ENCODE data around the gene P2RX6. TPM values are rescaled to one million over a fixed set of nuclear protein-coding genes. Genes with fewer than 3 reads are reported as not detected.

P2RX6 gene
- total and polyA plus RNA-seq, 4 donors: 0.05 to 0.59 (median 0.33) TPM

DNA sequence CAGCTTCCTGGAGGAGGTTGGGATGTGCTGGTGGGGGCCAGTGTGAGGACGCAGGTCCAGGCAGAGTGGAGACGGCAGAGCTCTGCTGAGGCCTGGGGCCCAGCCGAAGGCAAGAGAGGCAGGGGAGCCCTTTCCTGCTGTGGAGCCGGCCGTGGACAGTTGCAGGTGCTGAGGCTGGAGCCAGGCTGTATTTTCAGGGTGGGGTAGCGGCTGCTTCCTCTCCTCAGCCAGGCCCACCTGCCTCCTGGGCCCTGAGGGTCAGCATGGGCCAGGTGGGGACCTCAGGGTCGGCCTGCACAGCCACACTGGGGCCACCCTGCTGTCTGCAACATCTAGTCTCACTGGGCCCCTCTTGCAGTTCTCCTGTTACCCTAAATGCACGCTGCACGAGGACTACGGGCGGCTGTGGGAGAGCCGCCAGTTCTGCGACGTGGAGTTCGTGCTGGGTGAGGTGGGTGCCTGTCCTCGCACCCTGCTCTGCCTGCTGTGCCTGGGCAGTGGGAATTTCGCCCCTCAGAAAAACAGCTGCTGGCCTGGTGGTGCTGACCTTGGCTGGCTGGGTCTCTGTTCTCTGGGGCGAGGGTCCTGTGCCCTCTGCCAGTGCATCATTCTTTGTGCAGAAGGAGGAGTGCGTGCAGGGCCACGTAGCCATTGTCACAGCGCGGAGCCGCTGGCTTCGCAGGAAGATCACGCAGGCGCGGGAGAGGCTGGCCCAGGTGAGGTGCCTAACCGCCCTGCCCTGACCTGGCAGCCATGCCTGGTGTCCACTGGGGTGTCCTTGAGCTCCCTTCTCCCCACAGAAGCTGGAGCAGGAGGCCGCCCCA lies 21.4 kb upstream of the P2RX6 start:
- no peaks in the 10 kb centered on the region for H3K4me1 ChIP-seq (ENCODE audit: control insufficient read depth in 4 of 4, insufficient read depth in 4 of 4, low read length in 3 of 4)
- TF ChIP-seq, protein P1, sequence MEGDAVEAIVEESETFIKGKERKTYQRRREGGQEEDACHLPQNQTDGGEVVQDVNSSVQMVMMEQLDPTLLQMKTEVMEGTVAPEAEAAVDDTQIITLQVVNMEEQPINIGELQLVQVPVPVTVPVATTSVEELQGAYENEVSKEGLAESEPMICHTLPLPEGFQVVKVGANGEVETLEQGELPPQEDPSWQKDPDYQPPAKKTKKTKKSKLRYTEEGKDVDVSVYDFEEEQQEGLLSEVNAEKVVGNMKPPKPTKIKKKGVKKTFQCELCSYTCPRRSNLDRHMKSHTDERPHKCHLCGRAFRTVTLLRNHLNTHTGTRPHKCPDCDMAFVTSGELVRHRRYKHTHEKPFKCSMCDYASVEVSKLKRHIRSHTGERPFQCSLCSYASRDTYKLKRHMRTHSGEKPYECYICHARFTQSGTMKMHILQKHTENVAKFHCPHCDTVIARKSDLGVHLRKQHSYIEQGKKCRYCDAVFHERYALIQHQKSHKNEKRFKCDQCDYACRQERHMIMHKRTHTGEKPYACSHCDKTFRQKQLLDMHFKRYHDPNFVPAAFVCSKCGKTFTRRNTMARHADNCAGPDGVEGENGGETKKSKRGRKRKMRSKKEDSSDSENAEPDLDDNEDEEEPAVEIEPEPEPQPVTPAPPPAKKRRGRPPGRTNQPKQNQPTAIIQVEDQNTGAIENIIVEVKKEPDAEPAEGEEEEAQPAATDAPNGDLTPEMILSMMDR (IDR thresholded peaks at IDR 0.05; ENCODE audit: low read depth, low read length, missing input control): no peak
- TF ChIP-seq HNF4G (IDR thresholded peaks at IDR 0.05) (no peak), FOXA2 (IDR thresholded peaks at IDR 0.05) (no peak), TAF1 (conservative IDR thresholded peaks at IDR 0.05) (no peak), HNF4A (conservative IDR thresholded peaks at IDR 0.05) (no peak), EGR1 (IDR thresholded peaks at IDR 0.05; ENCODE audit: low read depth in 2 of 2) (no peak), SP1 (IDR thresholded peaks at IDR 0.05) (no peak), RXRA (IDR thresholded peaks at IDR 0.05) (no peak), JUND (IDR thresholded peaks at IDR 0.05) (no peak), NR2F2 (IDR thresholded peaks at IDR 0.05) (no peak)
- TF ChIP-seq, protein P2, sequence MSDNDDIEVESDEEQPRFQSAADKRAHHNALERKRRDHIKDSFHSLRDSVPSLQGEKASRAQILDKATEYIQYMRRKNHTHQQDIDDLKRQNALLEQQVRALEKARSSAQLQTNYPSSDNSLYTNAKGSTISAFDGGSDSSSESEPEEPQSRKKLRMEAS (IDR thresholded peaks at IDR 0.05): no peak
- TF ChIP-seq, protein P3, sequence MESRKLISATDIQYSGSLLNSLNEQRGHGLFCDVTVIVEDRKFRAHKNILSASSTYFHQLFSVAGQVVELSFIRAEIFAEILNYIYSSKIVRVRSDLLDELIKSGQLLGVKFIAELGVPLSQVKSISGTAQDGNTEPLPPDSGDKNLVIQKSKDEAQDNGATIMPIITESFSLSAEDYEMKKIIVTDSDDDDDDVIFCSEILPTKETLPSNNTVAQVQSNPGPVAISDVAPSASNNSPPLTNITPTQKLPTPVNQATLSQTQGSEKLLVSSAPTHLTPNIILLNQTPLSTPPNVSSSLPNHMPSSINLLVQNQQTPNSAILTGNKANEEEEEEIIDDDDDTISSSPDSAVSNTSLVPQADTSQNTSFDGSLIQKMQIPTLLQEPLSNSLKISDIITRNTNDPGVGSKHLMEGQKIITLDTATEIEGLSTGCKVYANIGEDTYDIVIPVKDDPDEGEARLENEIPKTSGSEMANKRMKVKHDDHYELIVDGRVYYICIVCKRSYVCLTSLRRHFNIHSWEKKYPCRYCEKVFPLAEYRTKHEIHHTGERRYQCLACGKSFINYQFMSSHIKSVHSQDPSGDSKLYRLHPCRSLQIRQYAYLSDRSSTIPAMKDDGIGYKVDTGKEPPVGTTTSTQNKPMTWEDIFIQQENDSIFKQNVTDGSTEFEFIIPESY (IDR thresholded peaks at IDR 0.05): no peak
- TF ChIP-seq, protein P4, sequence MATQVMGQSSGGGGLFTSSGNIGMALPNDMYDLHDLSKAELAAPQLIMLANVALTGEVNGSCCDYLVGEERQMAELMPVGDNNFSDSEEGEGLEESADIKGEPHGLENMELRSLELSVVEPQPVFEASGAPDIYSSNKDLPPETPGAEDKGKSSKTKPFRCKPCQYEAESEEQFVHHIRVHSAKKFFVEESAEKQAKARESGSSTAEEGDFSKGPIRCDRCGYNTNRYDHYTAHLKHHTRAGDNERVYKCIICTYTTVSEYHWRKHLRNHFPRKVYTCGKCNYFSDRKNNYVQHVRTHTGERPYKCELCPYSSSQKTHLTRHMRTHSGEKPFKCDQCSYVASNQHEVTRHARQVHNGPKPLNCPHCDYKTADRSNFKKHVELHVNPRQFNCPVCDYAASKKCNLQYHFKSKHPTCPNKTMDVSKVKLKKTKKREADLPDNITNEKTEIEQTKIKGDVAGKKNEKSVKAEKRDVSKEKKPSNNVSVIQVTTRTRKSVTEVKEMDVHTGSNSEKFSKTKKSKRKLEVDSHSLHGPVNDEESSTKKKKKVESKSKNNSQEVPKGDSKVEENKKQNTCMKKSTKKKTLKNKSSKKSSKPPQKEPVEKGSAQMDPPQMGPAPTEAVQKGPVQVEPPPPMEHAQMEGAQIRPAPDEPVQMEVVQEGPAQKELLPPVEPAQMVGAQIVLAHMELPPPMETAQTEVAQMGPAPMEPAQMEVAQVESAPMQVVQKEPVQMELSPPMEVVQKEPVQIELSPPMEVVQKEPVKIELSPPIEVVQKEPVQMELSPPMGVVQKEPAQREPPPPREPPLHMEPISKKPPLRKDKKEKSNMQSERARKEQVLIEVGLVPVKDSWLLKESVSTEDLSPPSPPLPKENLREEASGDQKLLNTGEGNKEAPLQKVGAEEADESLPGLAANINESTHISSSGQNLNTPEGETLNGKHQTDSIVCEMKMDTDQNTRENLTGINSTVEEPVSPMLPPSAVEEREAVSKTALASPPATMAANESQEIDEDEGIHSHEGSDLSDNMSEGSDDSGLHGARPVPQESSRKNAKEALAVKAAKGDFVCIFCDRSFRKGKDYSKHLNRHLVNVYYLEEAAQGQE (IDR thresholded peaks at IDR 0.05): no peak
- TF ChIP-seq, protein P5, sequence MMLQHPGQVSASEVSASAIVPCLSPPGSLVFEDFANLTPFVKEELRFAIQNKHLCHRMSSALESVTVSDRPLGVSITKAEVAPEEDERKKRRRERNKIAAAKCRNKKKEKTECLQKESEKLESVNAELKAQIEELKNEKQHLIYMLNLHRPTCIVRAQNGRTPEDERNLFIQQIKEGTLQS (IDR thresholded peaks at IDR 0.05): no peak
- no peak for DNase-seq (ENCODE audit: low spot score)
- H3K9ac ChIP-seq (ENCODE audit: low read depth in 1 of 2, low read length in 2 of 2): no peak overlapping the region
- 96% methylated on average over 29 of the region's 29 CpGs for WGBS
- H3K9me3 ChIP-seq (ENCODE audit: control insufficient read depth in 4 of 4, low read length in 3 of 4): no peaks in the 10 kb centered on the region
- H3K36me3 ChIP-seq (ENCODE audit: control insufficient read depth in 4 of 4, insufficient read depth in 3 of 4, low read depth in 1 of 4, low read length in 3 of 4): peaks cover 5 to 53% (median 13%) of the 10 kb centered on the region in 4 donors
- no peak overlapping the region for H3K27ac ChIP-seq (ENCODE audit: low read depth in 1 of 2, low read length in 2 of 2)
- no peak overlapping the region for H3K4me3 ChIP-seq (ENCODE audit: low read depth in 1 of 3, low read length in 3 of 3)
- no peaks in the 10 kb centered on the region for H3K27me3 ChIP-seq (ENCODE audit: control insufficient read depth in 4 of 4, insufficient read depth in 4 of 4, low read length in 3 of 4)
